LNCaP clone FGC (cell line): ENCODE results near the gene MAML3.

Experiments
- DNase-seq: peaks from one replicate; pipeline ENCODE4 v3.0.0-alpha.2; 2011; ENCODE audit warnings: low read depth
- H3K4me3 ChIP-seq: 2 replicates; pipeline ENCODE4 v1.5.1; 2011; ENCODE audit warnings: mild to moderate bottlenecking, low read depth, low read length, control low read depth
- CTCF ChIP-seq: IDR thresholded peaks from 2 replicates; pipeline ENCODE4 v1.5.1; 2012; ENCODE audit warnings: mild to moderate bottlenecking; ENCODE audit not compliant: control insufficient read depth, insufficient read depth; ENCODE audit errors: extremely low read depth

MAML3 gene

GRCh38 chr4:140172960-140173359, 19.0 kb upstream of the MAML3 start:
- no peak overlapping the region for H3K4me3 ChIP-seq
- no peak for TF ChIP-seq CTCF
- DNase-seq: no peak

- no peak for DNase-seq
- no peak for TF ChIP-seq CTCF
- H3K4me3 ChIP-seq: no peak overlapping the region
These were observed 16.3 kb upstream of the MAML3 start for GRCh38 chr4:140170299-140170698.

- no peak for DNase-seq
- no peak overlapping the region for H3K4me3 ChIP-seq
- TF ChIP-seq CTCF: no peak
These were observed 15.0 kb upstream of the MAML3 start for GRCh38 chr4:140168936-140169335.

- no peak for DNase-seq
- no peak for TF ChIP-seq CTCF
These were observed 14.5 kb upstream of the MAML3 start for GRCh38 chr4:140168474-140168873.

GRCh38 chr4:140163029-140163810, 9.2 kb upstream of the MAML3 start:
- no peak for DNase-seq
- no peak overlapping the region for H3K4me3 ChIP-seq

More at GRCh38 chr4:140168474-140168873, 14.5 kb upstream of the MAML3 start:
- no peak overlapping the region for H3K4me3 ChIP-seq

GRCh38 chr4:140162596-140162995, 8.6 kb upstream of the MAML3 start:
- no peak overlapping the region for H3K4me3 ChIP-seq
- no peak for TF ChIP-seq CTCF
- no peak for DNase-seq

More at GRCh38 chr4:140163029-140163810, 9.2 kb upstream of the MAML3 start:
- no peak for TF ChIP-seq CTCF

GRCh38 chr4:140158365-140159030, 4.5 kb upstream of the MAML3 start:
- DNase-seq: peak; percentile 86
- no peak for TF ChIP-seq CTCF

More at GRCh38 chr4:140158365-140159030, 4.5 kb upstream of the MAML3 start:
- H3K4me3 ChIP-seq: no peak overlapping the region
